PFSK-1 (cell line): ENCODE measurements around the gene BNC2.

Experiments
- POLR2AphosphoS5 ChIP-seq: IDR thresholded peaks from 2 replicates; pipeline ENCODE4 v1.6.1; 2012; ENCODE audit warnings: low read depth, mild to moderate bottlenecking, control low read depth, low read length, moderate library complexity
- TAF1 ChIP-seq: IDR thresholded peaks from 2 replicates; pipeline ENCODE4 v1.6.1; 2012; ENCODE audit warnings: low read length, control low read depth, borderline replicate concordance; ENCODE audit not compliant: insufficient read depth

DNA sequence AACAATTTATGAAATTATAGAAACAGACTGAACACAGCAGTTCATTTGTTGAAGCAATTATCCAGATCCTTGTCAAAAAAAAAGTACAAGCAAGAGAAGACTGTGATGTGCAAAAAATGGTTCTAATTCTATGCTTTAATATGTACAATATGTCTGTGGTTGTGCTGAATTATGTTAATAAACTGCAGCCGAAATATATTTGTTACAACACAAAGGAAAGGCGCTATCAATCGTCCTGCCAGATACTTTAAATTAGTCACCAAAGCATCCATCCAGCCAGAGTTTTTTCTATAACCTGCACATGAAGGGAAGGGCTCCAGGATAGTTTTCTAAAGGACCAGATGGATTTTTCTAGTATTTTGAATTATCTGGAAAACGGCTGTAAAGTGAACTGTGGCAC, 259.5 kb downstream of the BNC2 start:
- no peak for TF ChIP-seq POLR2AphosphoS5
- no peak for TF ChIP-seq TAF1
